Heart left ventricle (tissue), 16 donors: ENCODE data around the gene MEOX1. TPM values are rescaled to one million over a fixed set of nuclear protein-coding genes. Genes with fewer than 3 reads are reported as not detected.

Experiments used
- ATAC-seq, 4 donors: fragments of 200-7000 bp; cut with Tn5 transposase; one replicate each; pipeline ENCODE4 v1.9.1; 2020 to 2022; ENCODE audit warnings: moderate library complexity in 4 of 4, mild to moderate bottlenecking in 3 of 4, moderate number of reproducible peaks in 1 of 4
- DNase-seq, 5 donors: peaks; one replicate each; pipeline ENCODE4 v3.0.0-alpha.2; 2020
- H3K27ac ChIP-seq, 12 donors: fragments of 200-600 bp; sonication (generic) in 4 of 12; one replicate each; pipeline versions ENCODE4 v1.5.0 to v1.8.0; 2016 to 2022; ENCODE audit warnings: mild to moderate bottlenecking in 2 of 12
- H3K27me3 ChIP-seq, 9 donors: fragments of 200-600 bp; sonication (generic) in 2 of 9; one replicate each; pipeline versions ENCODE4 v1.5.1 to v1.8.0; 2016 to 2022; ENCODE audit warnings: mild to moderate bottlenecking in 3 of 9
- H3K36me3 ChIP-seq, 9 donors: fragments of 200-600 bp; sonication (generic) in 2 of 9; one replicate each; pipeline versions ENCODE4 v1.5.0 to v1.8.0; 2018 to 2022; ENCODE audit warnings: mild to moderate bottlenecking in 2 of 9
- H3K4me1 ChIP-seq, 12 donors: fragments of 200-600 bp; sonication (generic) in 4 of 12; one replicate each; pipeline versions ENCODE4 v1.5.0 to v1.8.0; 2016 to 2022; ENCODE audit warnings: mild to moderate bottlenecking in 3 of 12
- H3K4me3 ChIP-seq, 12 donors: fragments of 200-600 bp; sonication (generic) in 4 of 12; one replicate each; pipeline versions ENCODE4 v1.5.0 to v1.8.0; 2017 to 2022; ENCODE audit warnings: mild to moderate bottlenecking in 9 of 12, moderate library complexity in 4 of 12
- H3K9me3 ChIP-seq, 12 donors: fragments of 200-600 bp; sonication (generic) in 4 of 12; one replicate each; pipeline versions ENCODE4 v1.5.0 to v1.8.0; 2016 to 2022; ENCODE audit warnings: mild to moderate bottlenecking in 1 of 12
- CTCF ChIP-seq, 12 donors: fragments of 200-600 bp; sonication (generic) in 4 of 12; IDR thresholded peaks; one replicate each; pipeline versions ENCODE4 v1.5.0 to v1.8.0; 2018 to 2022; ENCODE audit warnings: antibody characterized with exemption in 12 of 12, mild to moderate bottlenecking in 5 of 12
- POLR2A ChIP-seq, 2 donors: fragments of 450-650 bp; IDR thresholded peaks; one replicate each; pipeline ENCODE4 v1.6.1; 2017; ENCODE audit warnings: antibody characterized with exemption in 2 of 2, mild to moderate bottlenecking in 2 of 2, moderate library complexity in 2 of 2
- WGBS, 4 donors: extraction: QIAGEN DNeasy Blood & Tissue Kit in 2 of 4; methylation state at CpG; one replicate each; pipeline versions ENCODE4 v1.1.5 to v1.1.7; 2013 to 2018; 5-methylcytosine and 5-hydroxymethylcytosine counted together
- intact Hi-C, 10 donors: fragments of 100-400 bp; cut with DNase I; formaldehyde crosslinking; loops; one replicate each; pipeline versions ENCODE4 v1.11.1 to v1.14.2; 2022
- polyA plus RNA-seq, 2 donors: library from polyadenylated mRNA; stranded (reverse); fragments of 200-250 nt; gene quantifications; one replicate each; pipeline ENCODE4 v1.2.3, GENCODE V29; 2013
- total RNA-seq, 9 donors: library from RNA; depleted of rRNA in 2 of 9; stranded (reverse); fragments of >200 nt in 2 of 9; fragmentation: NEBNext Ultra II Directional in 3 of 9; extraction: Animal tissue kit (Norgen Biotek cat#: 25700) in 3 of 9; gene quantifications; one replicate each; pipeline versions ENCODE4 v1.1.0 to v1.2.4, GENCODE V29; 2016 to 2023
- donor health status: ischemic (EF 13 %, LVEDD 7.1; RV severe dilation, severe dysfunction).
- donor health status: healthy with polysubstance abuse.
- donor health status: DM: no; HTN: yes; CAD: no.
- donor health status: DM: no; HTN: no; CAD: no.
- donor health status: ischemic (EF 25% LVEDD 6.9; RV normal size, moderate dysfunction).
- donor health status: ischemic (EF 25% LVEDD 5.7; RV mildly dilated, moderate dysfunction).
- donor health status: healthy.
- donor health status: DM: yes; HTN: yes; CAD: no.
- donor health status: ischemic (EF 35%, LVEDD 5.7; RV mildly dilated, moderate dysfunction).
- donor health status: nonischemic (EF 11% LVEDD 7.7; RV severe dilation, severe dysfunction).
- donor health status: DM: yes; HTN: yes; CAD: no.
- donor health status: PGD.
- donor health status: ischemic (EF 29% LVEDD 5.4; RV normal size, mild dysfunction).
- donor health status: nonischemic (EF 23%, LVEDD 6.1; RV moderate dilation, normal function).

Gene MEOX1
- total and polyA plus RNA-seq, 11 donors, result 9.7 to 24.0 (median 16.1) TPM

GRCh38 chr17:43683928-43684653, 22.4 kb upstream of the MEOX1 start:
- no peaks in the 10 kb centered on the region for H3K9me3 ChIP-seq
- H3K4me1 ChIP-seq, result no peaks in the 10 kb centered on the region
- WGBS, 4 donors, result 93 to 96% (median 94%) methylated on average over 12 of the region's 12 CpGs
- H3K36me3 ChIP-seq, result no peaks in the 10 kb centered on the region
- H3K27ac ChIP-seq, result no peak overlapping the region
- H3K27me3 ChIP-seq, result no peaks in the 10 kb centered on the region
- DNase-seq (no peak), ATAC-seq (peak in 1 of 4 donors; percentile 46)
- TF ChIP-seq POLR2A (IDR thresholded peaks at IDR 0.05), result no peak
- TF ChIP-seq CTCF (IDR thresholded peaks at IDR 0.05), result no peak
- intact Hi-C loops, result no loop called here
- H3K4me3 ChIP-seq, result no peak overlapping the region

GRCh38 chr17:43680461-43680860, 18.7 kb upstream of the MEOX1 start:
- Histone ChIP-seq H3K27ac (no peak overlapping the region), H3K36me3 (no peaks in the 10 kb centered on the region), H3K4me1 (peaks cover 0 to 23% (median 4%) of the 10 kb centered on the region in 12 donors), H3K4me3 (no peak overlapping the region), H3K27me3 (no peaks in the 10 kb centered on the region), H3K9me3 (no peaks in the 10 kb centered on the region)
- no peak for ATAC-seq
- DNase-seq, result no peak
- TF ChIP-seq POLR2A (IDR thresholded peaks at IDR 0.05), result no peak
- intact Hi-C loops, result no loop called here
- WGBS, 4 donors, result 71 to 84% (median 78%) methylated on average over 10 of the region's 10 CpGs

GRCh38 chr17:43679911-43680310, 18.2 kb upstream of the MEOX1 start:
- DNase-seq, result no peak
- Histone ChIP-seq H3K36me3 (no peaks in the 10 kb centered on the region), H3K4me1 (peaks cover 0 to 23% (median 4%) of the 10 kb centered on the region in 12 donors), H3K9me3 (no peaks in the 10 kb centered on the region), H3K27ac (no peak overlapping the region), H3K27me3 (no peaks in the 10 kb centered on the region), H3K4me3 (no peak overlapping the region)
- TF ChIP-seq CTCF (IDR thresholded peaks at IDR 0.05) (no peak), POLR2A (IDR thresholded peaks at IDR 0.05) (no peak)
- ATAC-seq, result no peak
- intact Hi-C loops, result no loop called here
- 76 to 85% (median 79%) methylated on average over 8 of the region's 8 CpGs for WGBS, 4 donors

GRCh38 chr17:43679401-43679800, 17.7 kb upstream of the MEOX1 start:
- no peak overlapping the region for H3K27ac ChIP-seq
- no peak overlapping the region for H3K4me3 ChIP-seq
- no peaks in the 10 kb centered on the region for H3K9me3 ChIP-seq
- intact Hi-C loops, result no loop called here
- WGBS, 4 donors, result 48 to 55% (median 49%) methylated on average over 4 of the region's 4 CpGs
- peaks cover 0 to 23% (median 4%) of the 10 kb centered on the region in 12 donors for H3K4me1 ChIP-seq
- H3K36me3 ChIP-seq, result no peaks in the 10 kb centered on the region
- H3K27me3 ChIP-seq, result no peaks in the 10 kb centered on the region
- TF ChIP-seq CTCF (IDR thresholded peaks at IDR 0.05) (no peak), POLR2A (IDR thresholded peaks at IDR 0.05) (no peak)
- ATAC-seq (no peak), DNase-seq (no peak)

GRCh38 chr17:43676471-43676870, 14.7 kb upstream of the MEOX1 start:
- Histone ChIP-seq H3K27me3 (no peaks in the 10 kb centered on the region), H3K36me3 (no peaks in the 10 kb centered on the region), H3K27ac (no peak overlapping the region), H3K9me3 (no peaks in the 10 kb centered on the region), H3K4me1 (peaks cover 0 to 23% (median 8%) of the 10 kb centered on the region in 12 donors), H3K4me3 (no peak overlapping the region)
- 75 to 89% (median 82%) methylated on average over 3 of the region's 3 CpGs for WGBS, 4 donors
- TF ChIP-seq POLR2A (IDR thresholded peaks at IDR 0.05) (no peak), CTCF (IDR thresholded peaks at IDR 0.05) (no peak)
- intact Hi-C loops, result no loop called here
- ATAC-seq (no peak), DNase-seq (no peak)
